SK-N-SH (cell line): ENCODE measurements around the gene HEG1. TPM values are rescaled to one million over a fixed set of nuclear protein-coding genes. Genes with fewer than 3 reads are reported as not detected.

Source experiments
- CTCF ChIA-PET: fragments of 300-600, 350-600 bp; formaldehyde crosslinking; extraction: SDS; loops from one replicate; lab custom pipeline; 2021; lab: Yijun Ruan, JAX
- POLR2A ChIA-PET: fragments of 350-600 bp; sonication (Branson Sonifier 250); formaldehyde crosslinking; extraction: SDS; loops from one replicate; lab custom pipeline; 2020; ENCODE audit warnings: antibody characterized with exemption, inconsistent platforms; lab: Yijun Ruan, JAX
- DNase-seq: peaks from one replicate; pipeline ENCODE4 v3.0.0; 2012
- H2AFZ ChIP-seq: fragments of 200-600 bp; sonication (generic); 2 replicates; pipeline ENCODE4 v1.8.1; 2016; ENCODE audit warnings: antibody characterized with exemption, mild to moderate bottlenecking, low read depth
- H3F3A ChIP-seq: fragments of 200-600 bp; sonication (generic); replicated peaks from 2 replicates; pipeline ENCODE3; 2016; ENCODE audit warnings: antibody characterized with exemption, mild to moderate bottlenecking; ENCODE audit not compliant: insufficient read depth
- H3K27ac ChIP-seq, 2 experiments: fragments of 200-500 bp in 1 of 2; fragments of 200-600 bp in 1 of 2; sonication (Bioruptor generic) in 1 of 2; sonication (generic), shearing (Covaris generic) in 1 of 2; 2 replicates each; pipeline versions ENCODE4 v1.5.1 to v1.6.1; 2014 to 2016; ENCODE audit warnings: low read depth in 2 of 2, inconsistent platforms in 1 of 2, low read length in 1 of 2, mild to moderate bottlenecking in 1 of 2, mixed read lengths in 1 of 2
- H3K27me3 ChIP-seq: fragments of 200-600 bp; sonication (generic), shearing (Covaris generic); 2 replicates; pipeline ENCODE4 v1.6.1; 2016; ENCODE audit warnings: mixed run types; ENCODE audit not compliant: insufficient read depth
- H3K36me3 ChIP-seq, 2 experiments: fragments of 200-500 bp in 1 of 2; fragments of 200-600 bp in 1 of 2; sonication (Bioruptor generic) in 1 of 2; sonication (generic) in 1 of 2; replicated peaks in 1 of 2; 2 replicates each; pipeline versions ENCODE3 to v1.5.1; 2014 to 2016; ENCODE audit warnings: low read length in 1 of 2, mild to moderate bottlenecking in 1 of 2; ENCODE audit not compliant: insufficient read depth in 2 of 2, control insufficient read depth in 1 of 2
- H3K4me1 ChIP-seq, 2 experiments: fragments of 200-500 bp in 1 of 2; fragments of 200-600 bp in 1 of 2; sonication (Bioruptor generic) in 1 of 2; sonication (generic), shearing (Covaris generic) in 1 of 2; 2 replicates each; pipeline versions ENCODE4 v1.5.1 to v1.6.1; 2014 to 2016; ENCODE audit warnings: low read depth in 1 of 2, low read length in 1 of 2, mixed run types in 1 of 2; ENCODE audit not compliant: insufficient read depth in 2 of 2, control insufficient read depth in 1 of 2
- H3K4me2 ChIP-seq: fragments of 200-600 bp; sonication (generic), shearing (Covaris generic); 2 replicates; pipeline ENCODE4 v1.6.1; 2017; ENCODE audit warnings: mixed run types
- H3K4me3 ChIP-seq, 2 experiments: fragments of 200-500 bp in 1 of 2; fragments of 200-600 bp in 1 of 2; sonication (Bioruptor generic) in 1 of 2; sonication (generic), shearing (Covaris generic) in 1 of 2; 2 replicates each; pipeline versions ENCODE4 v1.5.1 to v1.8.1; 2014 to 2016; ENCODE audit warnings: low read depth in 2 of 2, inconsistent platforms in 1 of 2, low read length in 1 of 2, mild to moderate bottlenecking in 1 of 2, mixed read lengths in 1 of 2, moderate library complexity in 1 of 2
- H3K79me2 ChIP-seq: fragments of 200-600 bp; sonication (generic); 2 replicates; pipeline ENCODE4 v1.8.1; 2017; ENCODE audit warnings: mild to moderate bottlenecking; ENCODE audit not compliant: insufficient read depth
- H3K9ac ChIP-seq: fragments of 200-600 bp; sonication (generic); 2 replicates; pipeline ENCODE4 v1.6.1; 2017; ENCODE audit warnings: mixed run types
- H3K9me2 ChIP-seq: fragments of 200-600 bp; sonication (generic); 2 replicates; pipeline ENCODE4 v1.6.1; 2017; ENCODE audit warnings: mixed run types
- H3K9me3 ChIP-seq: fragments of 200-600 bp; sonication (generic); 2 replicates; pipeline ENCODE4 v1.6.1; 2017; ENCODE audit warnings: mixed run types, mild to moderate bottlenecking, moderate library complexity
- H4K20me1 ChIP-seq: fragments of 200-600 bp; sonication (generic); 2 replicates; pipeline ENCODE4 v1.6.1; 2017; ENCODE audit warnings: mild to moderate bottlenecking, mixed run types; ENCODE audit not compliant: insufficient read depth
- CHD2 ChIP-seq: fragments of 150-350 bp; IDR thresholded peaks from 2 replicates; pipeline ENCODE4 v1.6.1; 2018; ENCODE audit warnings: low read length; ENCODE audit not compliant: partially characterized antibody
- ELF1 ChIP-seq: IDR thresholded peaks from 2 replicates; pipeline ENCODE4 v1.4.0; 2012
- GATA2 ChIP-seq: sonication (generic); formaldehyde crosslinking; IDR thresholded peaks from 2 replicates; pipeline ENCODE4 v1.5.0; 2020; ENCODE audit warnings: mild to moderate bottlenecking, missing genetic modification reagents
- JUND ChIP-seq: IDR thresholded peaks from 2 replicates; pipeline ENCODE4 v1.4.0; 2012
- MAX ChIP-seq: IDR thresholded peaks from 2 replicates; pipeline ENCODE4 v1.4.0; 2012; ENCODE audit warnings: low read depth
- MXI1 ChIP-seq: IDR thresholded peaks from 2 replicates; pipeline ENCODE4 v1.6.1; 2012; ENCODE audit warnings: mild to moderate bottlenecking, low read depth, low read length, improper control_type of control experiment
- NRF1 ChIP-seq: IDR thresholded peaks from 2 replicates; pipeline ENCODE4 v1.6.1; 2012; ENCODE audit warnings: low read depth, mild to moderate bottlenecking, low read length
- RAD21 ChIP-seq: IDR thresholded peaks from 2 replicates; pipeline ENCODE4 v1.6.1; 2012; ENCODE audit warnings: mild to moderate bottlenecking, low read length
- REST ChIP-seq: IDR thresholded peaks from 2 replicates; pipeline ENCODE4 v1.6.1; 2012; ENCODE audit warnings: mild to moderate bottlenecking, low read depth, low read length, moderate library complexity
- RXRA ChIP-seq: IDR thresholded peaks from 2 replicates; pipeline ENCODE4 v1.4.0; 2012; ENCODE audit warnings: low read depth, mild to moderate bottlenecking, borderline replicate concordance
- SMC3 ChIP-seq: IDR thresholded peaks from 2 replicates; pipeline ENCODE4 v1.6.1; 2012; ENCODE audit warnings: low read depth, low read length, improper control_type of control experiment
- TEAD4 ChIP-seq: IDR thresholded peaks from 2 replicates; pipeline ENCODE4 v1.4.0; 2012; ENCODE audit warnings: mild to moderate bottlenecking, borderline replicate concordance; ENCODE audit not compliant: insufficient read depth
- USF1 ChIP-seq: IDR thresholded peaks from 2 replicates; pipeline ENCODE4 v1.4.0; 2012; ENCODE audit warnings: low read depth, borderline replicate concordance
- USF2 ChIP-seq: fragments of 150-350 bp; IDR thresholded peaks from 2 replicates; pipeline ENCODE4 v1.6.1; 2017; ENCODE audit warnings: antibody characterized with exemption, low read length, low read depth, borderline replicate concordance
- YY1 ChIP-seq: IDR thresholded peaks from 2 replicates; pipeline ENCODE4 v1.4.0; 2012; ENCODE audit warnings: low read depth, mild to moderate bottlenecking
- WGBS: methylation state at CpG from one replicate; pipeline ENCODE4 v1.1.6; 2017; ENCODE audit warnings: low lambda C conversion rate; 5-methylcytosine and 5-hydroxymethylcytosine counted together
- polyA plus RNA-seq, 3 experiments: library from polyadenylated mRNA; depleted of rRNA; stranded (reverse); fragments of >200 nt; gene quantifications; 2 replicates each; pipeline ENCODE4 v1.2.3, GENCODE V29; 2012
- TF ChIP-seq, protein P1 (sequence below): fragments of 200-600 bp; sonication (generic); IDR thresholded peaks from 2 replicates; pipeline ENCODE4 v1.6.1; 2017; ENCODE audit warnings: antibody characterized with exemption, mild to moderate bottlenecking, moderate library complexity
- TF ChIP-seq, protein P2 (sequence below): fragments of 150-350 bp; IDR thresholded peaks from 2 replicates; pipeline ENCODE4 v1.6.1; 2016; ENCODE audit warnings: mild to moderate bottlenecking, low read depth, low read length

HEG1 gene
- polyA plus RNA-seq, 1 of the 3 experiments (the other 2 are of a cell fraction), result 27.7 TPM

DNA sequence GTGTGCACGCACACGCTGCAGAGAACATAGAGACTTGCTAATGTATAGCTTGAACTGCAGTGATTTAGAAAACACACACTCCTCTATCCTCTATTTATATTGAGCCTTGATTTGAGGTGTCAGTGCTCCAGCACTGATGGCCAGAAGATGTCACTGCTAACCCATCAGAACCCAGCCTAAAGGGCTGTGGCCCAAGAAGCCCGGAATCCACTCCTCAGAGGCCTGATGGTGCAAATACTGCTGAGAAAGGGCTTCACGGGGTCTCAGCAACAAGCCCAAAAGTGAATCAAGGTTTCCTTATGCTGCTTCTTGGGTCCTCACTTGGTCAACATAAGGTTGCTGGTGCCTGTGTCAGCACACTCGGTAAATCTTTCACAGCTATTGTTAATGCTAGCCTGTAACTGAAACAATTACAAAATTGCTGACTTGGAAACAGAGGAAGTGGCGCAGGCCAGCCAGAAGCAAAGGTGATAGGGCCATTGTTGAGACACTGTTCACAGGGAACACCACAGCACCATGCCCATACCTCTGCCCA is 60.3 kb downstream of the HEG1 start (continued):
- TF ChIP-seq USF2 (no peak), GATA2 (no peak), SMC3 (peak; percentile 82), RXRA (no peak), RAD21 (peak; percentile 96)
- TF ChIP-seq, protein P1, sequence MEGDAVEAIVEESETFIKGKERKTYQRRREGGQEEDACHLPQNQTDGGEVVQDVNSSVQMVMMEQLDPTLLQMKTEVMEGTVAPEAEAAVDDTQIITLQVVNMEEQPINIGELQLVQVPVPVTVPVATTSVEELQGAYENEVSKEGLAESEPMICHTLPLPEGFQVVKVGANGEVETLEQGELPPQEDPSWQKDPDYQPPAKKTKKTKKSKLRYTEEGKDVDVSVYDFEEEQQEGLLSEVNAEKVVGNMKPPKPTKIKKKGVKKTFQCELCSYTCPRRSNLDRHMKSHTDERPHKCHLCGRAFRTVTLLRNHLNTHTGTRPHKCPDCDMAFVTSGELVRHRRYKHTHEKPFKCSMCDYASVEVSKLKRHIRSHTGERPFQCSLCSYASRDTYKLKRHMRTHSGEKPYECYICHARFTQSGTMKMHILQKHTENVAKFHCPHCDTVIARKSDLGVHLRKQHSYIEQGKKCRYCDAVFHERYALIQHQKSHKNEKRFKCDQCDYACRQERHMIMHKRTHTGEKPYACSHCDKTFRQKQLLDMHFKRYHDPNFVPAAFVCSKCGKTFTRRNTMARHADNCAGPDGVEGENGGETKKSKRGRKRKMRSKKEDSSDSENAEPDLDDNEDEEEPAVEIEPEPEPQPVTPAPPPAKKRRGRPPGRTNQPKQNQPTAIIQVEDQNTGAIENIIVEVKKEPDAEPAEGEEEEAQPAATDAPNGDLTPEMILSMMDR, result peak; percentile 69

GRCh38 chr3:124993466-124993865 is 62.3 kb downstream of the HEG1 start:
- no peak for DNase-seq
- Histone ChIP-seq H3K27ac (no peak overlapping the region), H3K9me2 (no peaks in the 10 kb centered on the region), H3K9me3 (no peaks in the 10 kb centered on the region), H4K20me1 (no peaks in the 10 kb centered on the region), H3K79me2 (no peaks in the 10 kb centered on the region), H3K9ac (no peak overlapping the region), H3K4me2 (no peak overlapping the region), H3K4me1 (peaks cover 0 to 21% of the 10 kb centered on the region in 2 experiments; a peak in 1 of 4 replicates), H3K36me3 (peaks cover 37 to 56% of the 10 kb centered on the region in 2 experiments), H2AFZ (no peak overlapping the region), H3K27me3 (no peaks in the 10 kb centered on the region), H3K4me3 (no peak overlapping the region)
- CTCF ChIA-PET, result interaction anchor here (0.6 to 10.2 kb wide), 5 partner anchors 81 to 591 kb away, joined by 4 to 134 read pairs (median 4); no protein-coding TSS in a partner anchor
- POLR2A ChIA-PET, result no interaction called here
- TF ChIP-seq REST, result no peak
- no peak for TF ChIP-seq MXI1
- TF ChIP-seq, protein P1, result no peak
- TF ChIP-seq TEAD4, result no peak
- no peak for TF ChIP-seq USF1
- TF ChIP-seq ELF1, result no peak
- no peak for TF ChIP-seq NRF1
- TF ChIP-seq, protein P2, sequence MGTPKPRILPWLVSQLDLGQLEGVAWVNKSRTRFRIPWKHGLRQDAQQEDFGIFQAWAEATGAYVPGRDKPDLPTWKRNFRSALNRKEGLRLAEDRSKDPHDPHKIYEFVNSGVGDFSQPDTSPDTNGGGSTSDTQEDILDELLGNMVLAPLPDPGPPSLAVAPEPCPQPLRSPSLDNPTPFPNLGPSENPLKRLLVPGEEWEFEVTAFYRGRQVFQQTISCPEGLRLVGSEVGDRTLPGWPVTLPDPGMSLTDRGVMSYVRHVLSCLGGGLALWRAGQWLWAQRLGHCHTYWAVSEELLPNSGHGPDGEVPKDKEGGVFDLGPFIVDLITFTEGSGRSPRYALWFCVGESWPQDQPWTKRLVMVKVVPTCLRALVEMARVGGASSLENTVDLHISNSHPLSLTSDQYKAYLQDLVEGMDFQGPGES, result no peak
- no peak for TF ChIP-seq MAX
- TF ChIP-seq YY1, result no peak
- TF ChIP-seq JUND, result no peak
- TF ChIP-seq CHD2, result no peak
- TF ChIP-seq, all 33 proteins: peak for 0
- 95% methylated on average over 6 of the region's 7 CpGs for WGBS
- peaks cover 4% of the 10 kb centered on the region for H3F3A ChIP-seq
